BLaER1 (cell line): ENCODE data around the gene DMBT1.

Source experiments
- H3K27ac ChIP-seq: shearing (Covaris generic); formaldehyde crosslinking; 2 replicates; pipeline ENCODE4 v1.8.1; 2022
- H3K27me3 ChIP-seq: shearing (Covaris generic); formaldehyde crosslinking; 2 replicates; pipeline ENCODE4 v1.8.1; 2022
- H3K36me3 ChIP-seq: shearing (Covaris generic); formaldehyde crosslinking; 2 replicates; pipeline ENCODE4 v1.8.1; 2022
- H3K4me1 ChIP-seq: shearing (Covaris generic); formaldehyde crosslinking; 2 replicates; pipeline ENCODE4 v1.8.1; 2022
- H3K4me2 ChIP-seq: shearing (Covaris generic); formaldehyde crosslinking; 2 replicates; pipeline ENCODE4 v1.8.1; 2022
- H3K4me3 ChIP-seq: shearing (Covaris generic); formaldehyde crosslinking; 2 replicates; pipeline ENCODE4 v1.8.1; 2022
- H3K9ac ChIP-seq: shearing (Covaris generic); formaldehyde crosslinking; 2 replicates; pipeline ENCODE4 v1.8.1; 2022
- H3K9me3 ChIP-seq: shearing (Covaris generic); formaldehyde crosslinking; 2 replicates; pipeline ENCODE4 v1.8.1; 2022
- H4K20me1 ChIP-seq: shearing (Covaris generic); formaldehyde crosslinking; 2 replicates; pipeline ENCODE4 v1.8.1; 2022
- Cebpa-rat ChIP-seq: shearing (Covaris generic); IDR thresholded peaks from 2 replicates; pipeline ENCODE4 v1.8.1; 2022

Gene DMBT1

GRCh38 chr10:122525788-122526187, 34.8 kb upstream of the DMBT1 start:
- Histone ChIP-seq H3K4me2 (no peak overlapping the region), H3K27ac (no peak overlapping the region), H3K9me3 (peaks cover 15% of the 10 kb centered on the region), H3K4me3 (no peak overlapping the region), H3K4me1 (peaks cover 4% of the 10 kb centered on the region; the same call in 1 of the 2 replicates), H3K27me3 (no peaks in the 10 kb centered on the region), H3K36me3 (no peaks in the 10 kb centered on the region), H4K20me1 (no peaks in the 10 kb centered on the region), H3K9ac (no peak overlapping the region)
- TF ChIP-seq Cebpa-rat: no peak

GRCh38 chr10:122526892-122527291, 33.7 kb upstream of the DMBT1 start:
- no peak overlapping the region for H3K9ac ChIP-seq
- H3K4me1 ChIP-seq: peaks cover 4% of the 10 kb centered on the region; the same call in 1 of the 2 replicates
- peaks cover 15% of the 10 kb centered on the region for H3K9me3 ChIP-seq
- no peaks in the 10 kb centered on the region for H3K27me3 ChIP-seq
- H4K20me1 ChIP-seq: no peaks in the 10 kb centered on the region
- no peak for TF ChIP-seq Cebpa-rat
- no peak overlapping the region for H3K4me2 ChIP-seq
- H3K36me3 ChIP-seq: no peaks in the 10 kb centered on the region
- H3K27ac ChIP-seq: no peak overlapping the region
- no peak overlapping the region for H3K4me3 ChIP-seq

- Histone ChIP-seq H3K9me3 (no peaks in the 10 kb centered on the region), H3K9ac (no peak overlapping the region), H3K27me3 (no peaks in the 10 kb centered on the region), H3K27ac (no peak overlapping the region), H3K4me2 (no peak overlapping the region), H3K4me1 (peaks cover 4% of the 10 kb centered on the region; the same call in 1 of the 2 replicates), H4K20me1 (no peaks in the 10 kb centered on the region), H3K4me3 (no peak overlapping the region), H3K36me3 (no peaks in the 10 kb centered on the region)
- no peak for TF ChIP-seq Cebpa-rat
Measured at GRCh38 chr10:122530177-122530576, 30.4 kb upstream of the DMBT1 start.

- Histone ChIP-seq H3K36me3 (no peaks in the 10 kb centered on the region), H3K27ac (no peak overlapping the region), H3K4me2 (no peak overlapping the region), H3K9ac (no peak overlapping the region), H3K4me1 (peaks cover 4% of the 10 kb centered on the region; the same call in 1 of the 2 replicates), H3K27me3 (no peaks in the 10 kb centered on the region), H3K9me3 (no peaks in the 10 kb centered on the region), H4K20me1 (no peaks in the 10 kb centered on the region), H3K4me3 (no peak overlapping the region)
- TF ChIP-seq Cebpa-rat: no peak
Measured at GRCh38 chr10:122531261-122531660, 29.3 kb upstream of the DMBT1 start.

- Histone ChIP-seq H3K36me3 (no peaks in the 10 kb centered on the region), H4K20me1 (no peaks in the 10 kb centered on the region), H3K9me3 (no peaks in the 10 kb centered on the region), H3K27me3 (no peaks in the 10 kb centered on the region), H3K27ac (no peak overlapping the region), H3K4me2 (no peak overlapping the region), H3K4me3 (no peak overlapping the region), H3K9ac (no peak overlapping the region), H3K4me1 (peaks cover 4% of the 10 kb centered on the region; the same call in 1 of the 2 replicates)
- no peak for TF ChIP-seq Cebpa-rat
Measured at GRCh38 chr10:122531939-122532338, 28.6 kb upstream of the DMBT1 start.

- H3K4me2 ChIP-seq: no peak overlapping the region
- H3K9ac ChIP-seq: no peak overlapping the region
- no peak overlapping the region for H3K4me3 ChIP-seq
- no peaks in the 10 kb centered on the region for H3K9me3 ChIP-seq
- H3K27me3 ChIP-seq: no peaks in the 10 kb centered on the region
- peaks cover 4% of the 10 kb centered on the region; the same call in 1 of the 2 replicates for H3K4me1 ChIP-seq
- H3K27ac ChIP-seq: no peak overlapping the region
- H4K20me1 ChIP-seq: no peaks in the 10 kb centered on the region
- no peaks in the 10 kb centered on the region for H3K36me3 ChIP-seq
- TF ChIP-seq Cebpa-rat: no peak
Measured at GRCh38 chr10:122532601-122533296, 27.8 kb upstream of the DMBT1 start.

- no peak for TF ChIP-seq Cebpa-rat
- no peaks in the 10 kb centered on the region for H3K27me3 ChIP-seq
- H3K4me1 ChIP-seq: peaks cover 32% of the 10 kb centered on the region
- no peak overlapping the region for H3K9ac ChIP-seq
- H3K27ac ChIP-seq: no peak overlapping the region
- no peaks in the 10 kb centered on the region for H3K9me3 ChIP-seq
- H3K4me3 ChIP-seq: no peak overlapping the region
- no peaks in the 10 kb centered on the region for H4K20me1 ChIP-seq
- H3K4me2 ChIP-seq: no peak overlapping the region
- no peaks in the 10 kb centered on the region for H3K36me3 ChIP-seq
Measured at GRCh38 chr10:122537545-122537944, 23.0 kb upstream of the DMBT1 start.

GRCh38 chr10:122541541-122542002, 19.0 kb upstream of the DMBT1 start:
- Histone ChIP-seq H3K27ac (peak overlapping the region; percentile 66), H3K9ac (no peak overlapping the region; the same call in 1 of the 2 replicates), H3K27me3 (no peaks in the 10 kb centered on the region), H3K4me1 (peaks cover 62% of the 10 kb centered on the region), H3K4me3 (no peak overlapping the region; the same call in 1 of the 2 replicates), H3K9me3 (no peaks in the 10 kb centered on the region), H4K20me1 (no peaks in the 10 kb centered on the region), H3K36me3 (no peaks in the 10 kb centered on the region), H3K4me2 (peak overlapping the region; percentile 76)
- TF ChIP-seq Cebpa-rat: peak; percentile 60; the same call in 1 of the 2 replicates

- Histone ChIP-seq H3K9me3 (no peaks in the 10 kb centered on the region), H4K20me1 (no peaks in the 10 kb centered on the region), H3K36me3 (no peaks in the 10 kb centered on the region), H3K9ac (no peak overlapping the region; the same call in 1 of the 2 replicates), H3K4me1 (peaks cover 81% of the 10 kb centered on the region), H3K27me3 (no peaks in the 10 kb centered on the region), H3K4me3 (no peak overlapping the region), H3K4me2 (peak overlapping the region; percentile 76), H3K27ac (no peak overlapping the region)
- TF ChIP-seq Cebpa-rat: no peak
Measured at GRCh38 chr10:122543676-122544445, 16.7 kb upstream of the DMBT1 start.

- no peak overlapping the region; the same call in 1 of the 2 replicates for H3K9ac ChIP-seq
- H3K4me2 ChIP-seq: peak overlapping the region; percentile 76
- H3K4me1 ChIP-seq: peaks cover 79% of the 10 kb centered on the region
- TF ChIP-seq Cebpa-rat: no peak
- no peak overlapping the region for H3K4me3 ChIP-seq
- H3K9me3 ChIP-seq: no peaks in the 10 kb centered on the region
- H4K20me1 ChIP-seq: no peaks in the 10 kb centered on the region
- H3K27ac ChIP-seq: no peak overlapping the region
- no peaks in the 10 kb centered on the region for H3K36me3 ChIP-seq
- H3K27me3 ChIP-seq: no peaks in the 10 kb centered on the region
Measured at GRCh38 chr10:122544493-122544892, 16.1 kb upstream of the DMBT1 start.
